Activated CD8-positive, alpha-beta memory T cell treated with anti-CD3 and anti-CD28 coated beads, Interleukin-2, amount 50 U/mL, for 24 hours (primary cell): ENCODE results near the gene CRB3.
"Not testable (repeated sequence)": the region's sequence is repeated elsewhere in the genome, so short reads cannot be mapped to it uniquely, and the experiment has no call there.

Experiments
- DNase-seq: peaks from one replicate; pipeline ENCODE4 v3.0.0-alpha.2; 2020; ENCODE audit errors: extremely low read depth

Gene CRB3

GRCh38 chr19:6491802-6492592 lies 27.9 kb downstream of the CRB3 start:
- DNase-seq, result no peak

DNA sequence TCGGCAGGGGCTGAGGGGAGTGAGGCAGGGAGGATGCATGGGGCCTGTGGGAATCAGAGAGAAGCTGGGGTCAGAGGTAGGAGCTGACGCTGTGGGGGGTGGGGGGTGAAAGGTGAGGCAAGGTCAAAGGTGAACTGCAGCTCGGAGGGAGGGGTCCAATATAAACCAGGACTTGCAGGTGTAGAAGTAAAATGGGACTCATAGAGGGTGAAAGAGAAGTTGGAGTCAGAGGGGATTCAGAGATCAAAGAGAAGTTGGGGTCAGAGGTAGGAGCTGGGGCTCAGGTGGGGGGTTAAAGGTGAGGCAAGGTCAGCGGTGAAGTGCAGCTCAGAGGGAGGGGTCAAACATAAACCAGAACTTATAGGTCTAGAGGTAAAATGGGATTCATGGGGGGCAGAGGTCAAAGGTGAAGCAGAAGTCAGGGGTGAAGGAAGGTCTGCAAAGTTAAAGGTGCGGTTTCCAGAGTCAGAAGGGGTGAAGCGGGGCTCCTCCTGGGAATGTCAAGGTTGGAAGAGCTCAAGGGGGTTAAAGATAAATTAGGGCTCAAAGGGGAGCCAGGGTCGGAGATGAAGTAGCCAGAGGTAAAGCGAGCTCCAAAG lies 30.5 kb downstream of the CRB3 start:
- DNase-seq, result no peak

DNA sequence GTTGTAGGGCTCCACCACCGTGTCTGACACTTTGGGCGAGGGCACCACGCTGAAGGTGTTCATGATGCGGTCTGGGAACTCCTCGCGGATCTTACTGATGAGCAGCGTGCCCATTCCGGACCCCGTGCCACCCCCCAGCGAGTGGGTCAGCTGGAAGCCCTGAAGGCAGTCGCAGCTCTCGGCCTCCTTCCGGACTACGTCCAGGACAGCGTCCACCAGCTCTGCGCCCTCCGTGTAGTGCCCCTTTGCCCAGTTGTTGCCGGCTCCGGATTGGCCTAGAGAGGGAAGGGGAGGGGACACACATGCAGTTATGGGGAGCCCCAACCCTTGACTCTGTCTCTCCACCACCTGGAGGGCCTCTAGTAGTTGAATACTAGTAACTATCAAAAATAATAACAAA lies 31.9 kb downstream of the CRB3 start:
- DNase-seq, result no peak

- no peak for DNase-seq
Measured at GRCh38 chr19:6498294-6499036, 34.4 kb downstream of the CRB3 start.

DNA sequence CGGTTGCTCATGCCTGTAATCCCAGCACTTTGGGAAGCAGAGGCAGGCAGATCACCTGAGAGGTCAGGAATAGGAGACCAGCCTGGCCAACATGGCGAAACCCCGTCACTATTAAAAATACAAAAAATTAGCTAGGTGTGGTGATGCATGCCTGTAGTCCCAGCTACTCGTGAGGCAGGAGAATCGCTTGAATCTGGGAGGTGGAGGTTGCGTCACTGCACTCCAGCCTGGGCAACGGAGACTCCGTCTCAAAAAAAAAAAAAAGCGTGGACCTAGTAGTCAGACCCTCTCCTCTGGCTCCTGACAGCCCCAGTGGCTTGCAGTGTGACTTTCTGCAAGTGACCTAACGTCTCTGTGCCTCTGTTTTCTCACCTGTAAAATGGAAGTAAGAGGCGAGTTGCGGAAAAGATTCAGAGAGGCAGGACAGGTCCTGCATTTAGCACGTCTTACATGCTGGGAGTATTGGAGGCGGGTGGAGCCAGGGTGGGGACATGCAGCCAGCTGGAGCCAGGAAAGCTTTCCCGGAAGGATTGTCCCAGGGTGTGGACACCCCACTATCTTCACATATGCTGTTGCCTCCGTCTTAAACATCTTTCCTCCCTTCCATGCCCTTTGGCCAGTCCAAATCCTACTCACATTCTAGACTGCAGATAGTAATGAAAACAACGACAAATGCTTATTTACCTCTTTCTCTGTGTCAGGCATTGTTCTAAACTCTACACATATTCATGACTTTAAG lies 35.1 kb downstream of the CRB3 start:
- DNase-seq, result no peak

DNA sequence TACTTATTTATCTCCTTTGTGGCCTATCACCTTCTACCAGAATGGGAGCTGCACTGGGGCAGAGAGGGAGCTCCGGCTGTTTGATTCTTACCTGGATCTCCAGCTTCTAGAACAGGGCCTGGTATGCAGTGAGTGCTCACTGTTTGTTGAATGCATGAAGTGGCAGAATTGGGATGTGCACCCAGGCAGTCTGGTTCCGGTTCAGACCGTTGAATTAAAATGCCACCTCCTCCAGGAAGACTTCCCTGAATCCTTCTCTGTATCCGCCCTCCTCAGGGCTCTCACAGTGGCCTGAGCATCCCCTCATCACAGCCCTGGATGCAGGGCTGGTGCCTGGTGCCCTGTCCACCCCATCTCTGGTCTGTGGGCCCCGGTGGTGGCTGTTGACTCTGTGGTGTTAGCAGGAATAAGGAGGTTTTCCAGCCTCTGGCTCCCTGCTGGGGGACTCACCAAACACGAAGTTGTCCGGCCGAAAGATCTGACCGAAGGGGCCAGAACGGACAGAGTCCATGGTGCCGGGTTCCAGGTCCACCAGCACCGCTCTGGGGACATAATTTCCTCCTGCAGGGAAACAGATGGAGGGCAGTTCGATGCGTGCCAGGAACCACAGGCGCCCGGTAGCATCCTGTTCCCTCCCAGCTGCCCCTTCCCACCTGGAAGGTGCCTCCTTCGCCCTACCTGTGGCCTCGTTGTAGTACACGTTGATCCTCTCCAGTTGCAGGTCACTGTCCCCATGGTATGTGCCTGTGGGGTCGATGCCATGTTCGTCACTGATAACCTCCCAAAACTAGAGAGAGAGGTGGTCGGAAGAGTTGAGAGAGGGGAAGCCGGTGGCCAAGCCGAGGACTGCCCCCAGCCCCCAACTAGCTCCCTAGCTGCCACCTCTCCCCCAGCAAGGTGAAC lies 37.0 kb downstream of the CRB3 start:
- DNase-seq, result no peak

GRCh38 chr19:6501740-6502648 lies 37.9 kb downstream of the CRB3 start, which contains the start of gene TUBB4A:
Gene TUBB4A (minus strand): TSS chr19:6502309. CDS start chr19:6502212, 97 bp downstream.
- no peak for DNase-seq

- DNase-seq, result no peak
Measured at GRCh38 chr19:6503407-6504201, 39.5 kb downstream of the CRB3 start.

GRCh38 chr19:6508028-6508771 lies 44.1 kb downstream of the CRB3 start:
- not testable (repeated sequence) for DNase-seq

DNA sequence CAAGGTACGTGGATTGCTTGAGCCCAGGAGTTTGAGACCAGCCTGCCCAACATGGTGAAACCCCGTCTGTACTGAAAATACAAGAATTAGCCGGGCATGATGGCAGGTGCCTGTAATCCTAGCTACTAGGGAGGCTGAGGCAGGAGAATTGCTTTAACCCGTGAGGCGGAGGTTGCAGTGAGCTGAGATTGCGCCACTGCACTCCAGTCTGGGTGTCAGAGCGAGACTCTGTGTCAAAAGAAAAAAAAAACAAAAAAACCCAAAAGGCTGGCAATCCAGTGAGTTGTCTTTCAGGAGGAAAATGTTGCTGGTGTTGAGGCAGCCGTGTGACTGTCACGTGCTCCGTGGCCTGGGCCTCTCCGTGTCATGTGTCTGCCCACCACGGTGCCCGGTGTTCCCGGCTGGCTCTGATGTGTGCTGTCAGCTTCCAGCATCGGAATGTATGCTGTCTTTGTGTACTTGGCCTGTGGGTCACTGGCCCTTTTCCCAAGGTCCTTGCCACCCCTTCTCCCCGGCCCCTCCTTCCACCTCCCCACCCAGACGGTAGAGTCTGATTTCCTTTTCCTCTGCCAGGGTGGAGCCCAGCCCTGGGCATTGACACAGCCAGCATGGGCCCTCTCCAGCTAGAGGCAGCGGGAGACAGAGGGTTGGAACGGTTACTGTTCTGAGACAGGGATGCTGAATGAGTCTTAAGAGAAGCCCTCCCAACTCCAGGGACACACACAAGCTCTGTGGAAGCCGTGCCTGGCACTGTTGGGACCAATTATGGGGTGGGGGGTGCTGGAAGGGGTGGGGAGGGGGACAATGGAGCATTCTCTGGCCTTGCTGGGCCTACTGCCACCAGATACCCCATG lies 45.3 kb downstream of the CRB3 start:
- DNase-seq, result no peak

GRCh38 chr19:6510618-6511017 lies 46.5 kb downstream of the CRB3 start:
- DNase-seq, result no peak

GRCh38 chr19:6514089-6514488 lies 50.0 kb downstream of the CRB3 start:
- no peak for DNase-seq

DNA sequence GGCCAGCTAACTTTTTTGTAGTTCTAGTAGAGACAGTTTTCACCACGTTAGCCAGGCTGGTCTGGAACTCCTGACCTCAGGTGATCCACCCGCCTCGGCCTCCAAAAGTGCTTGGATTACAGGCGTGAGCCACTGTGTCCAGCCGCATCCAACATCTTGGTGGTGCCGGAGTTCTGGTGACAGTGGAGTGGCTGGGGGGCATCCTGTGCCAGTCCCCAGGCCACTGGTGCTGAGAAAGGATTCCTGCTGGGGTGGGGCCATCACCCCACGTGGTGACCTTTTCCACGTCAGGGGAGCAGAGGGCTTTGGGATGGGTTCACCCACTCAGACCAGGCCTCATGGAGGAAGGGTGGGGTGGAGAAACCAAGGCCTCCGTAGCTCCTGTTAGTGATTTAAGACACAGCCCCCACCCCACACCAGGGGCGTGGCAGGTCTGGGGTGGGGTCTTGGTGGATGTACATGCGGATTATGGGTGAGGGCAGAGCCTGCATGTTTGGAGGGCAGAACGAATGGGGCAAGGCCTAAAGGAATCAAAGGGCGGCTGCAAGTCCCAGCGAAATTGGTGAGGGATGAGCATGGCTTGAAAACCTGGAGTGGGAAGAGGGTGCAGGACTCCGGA lies 51.0 kb downstream of the CRB3 start:
- DNase-seq, result no peak

DNA sequence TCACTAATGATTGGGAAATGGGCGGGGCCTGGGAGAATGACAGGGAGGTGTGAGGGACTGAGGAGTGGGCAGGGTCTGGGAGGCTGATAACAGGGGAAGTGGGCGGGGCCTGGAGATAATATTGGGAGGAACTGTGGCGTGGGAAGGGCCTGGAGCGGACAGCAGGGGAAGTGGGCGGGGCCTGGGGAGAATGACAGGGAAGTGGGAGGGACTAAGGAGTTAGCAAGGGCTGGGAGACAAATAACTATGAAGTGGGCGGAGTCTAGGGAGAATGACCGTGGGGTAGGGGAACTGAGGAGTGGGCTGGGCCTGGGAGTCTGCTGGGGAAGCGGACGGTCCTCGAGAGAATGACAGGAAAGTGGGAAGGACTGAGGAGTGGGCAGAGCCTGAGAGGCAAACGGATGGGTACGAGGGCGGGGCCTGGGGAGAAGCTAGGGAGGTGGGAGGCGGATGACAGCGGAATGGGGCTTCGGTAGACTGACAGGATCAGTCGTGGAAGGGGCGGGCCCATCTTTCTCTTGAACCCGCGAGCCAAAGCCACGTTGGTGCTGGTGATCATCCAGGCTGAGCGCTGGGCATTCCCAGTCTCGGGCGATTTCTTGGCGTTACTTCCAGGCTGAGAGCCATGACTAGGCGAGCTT lies 52.1 kb downstream of the CRB3 start:
- DNase-seq, result peak; percentile 39
